Thyroid gland (tissue), 4 donors: ENCODE measurements around the gene EXOC3L2. TPM values are rescaled to one million over a fixed set of nuclear protein-coding genes. Genes with fewer than 3 reads are reported as not detected.

ENCODE experiments used
- DNase-seq, 2 donors: peaks; one replicate each; pipeline ENCODE4 v3.0.0-alpha.2; 2019
- H3K27ac ChIP-seq, 3 donors: fragments of 200-600 bp; sonication (generic); 1 replicate in 2 of 3; 2 replicates in 1 of 3; pipeline ENCODE4 v1.5.1; 2016 to 2019; ENCODE audit warnings: mild to moderate bottlenecking in 1 of 3, moderate library complexity in 1 of 3
- H3K27me3 ChIP-seq: fragments of 200-600 bp; sonication (generic); one replicate; pipeline ENCODE4 v1.5.1; 2019
- H3K36me3 ChIP-seq, 2 donors: fragments of 200-600 bp; sonication (generic); one replicate each; pipeline ENCODE4 v1.5.1; 2016 to 2019
- H3K4me1 ChIP-seq, 2 donors: fragments of 200-600 bp; sonication (generic); one replicate each; pipeline ENCODE4 v1.5.1; 2017 to 2019
- H3K4me3 ChIP-seq, 3 donors: fragments of 200-600 bp; sonication (generic); replicated peaks in 1 of 3; 1 replicate in 2 of 3; 2 replicates in 1 of 3; pipeline ENCODE4 v1.5.1; 2016; ENCODE audit warnings: mild to moderate bottlenecking in 1 of 3
- H3K9me3 ChIP-seq: fragments of 200-600 bp; sonication (generic); one replicate; pipeline ENCODE4 v1.5.1; 2017
- POLR2A ChIP-seq, 2 donors: fragments of 450-650 bp; IDR thresholded peaks; one replicate each; pipeline ENCODE4 v1.6.1; 2017; ENCODE audit warnings: antibody characterized with exemption in 2 of 2, mild to moderate bottlenecking in 2 of 2, moderate library complexity in 1 of 2
- WGBS, 2 donors: methylation state at CpG; one replicate each; pipeline ENCODE4 v1.1.5; 2017; 5-methylcytosine and 5-hydroxymethylcytosine counted together
- intact Hi-C: fragments of 100-400 bp; cut with DNase I; formaldehyde crosslinking; loops from one replicate; pipeline ENCODE4 v1.15.1; 2023
- total RNA-seq, 4 donors: library from RNA; depleted of rRNA; stranded (reverse); fragments of >200 nt; gene quantifications; one replicate each; pipeline ENCODE4 v1.2.3, GENCODE V29; 2016
- TF ChIP-seq, protein P1 (sequence below), 6 experiments: fragments of 200-600 bp in 3 of 6; fragments of 450-650 bp in 3 of 6; sonication (generic) in 3 of 6; IDR thresholded peaks; one replicate each; pipeline ENCODE4 v1.5.1; 2016 to 2019; ENCODE audit warnings: antibody characterized with exemption in 6 of 6, mild to moderate bottlenecking in 2 of 6, inconsistent platforms in 1 of 6, moderate library complexity in 1 of 6

EXOC3L2 gene
- total RNA-seq, 4 donors from 2014 or later, result 2.1 to 17.2 (median 11.4) TPM

DNA sequence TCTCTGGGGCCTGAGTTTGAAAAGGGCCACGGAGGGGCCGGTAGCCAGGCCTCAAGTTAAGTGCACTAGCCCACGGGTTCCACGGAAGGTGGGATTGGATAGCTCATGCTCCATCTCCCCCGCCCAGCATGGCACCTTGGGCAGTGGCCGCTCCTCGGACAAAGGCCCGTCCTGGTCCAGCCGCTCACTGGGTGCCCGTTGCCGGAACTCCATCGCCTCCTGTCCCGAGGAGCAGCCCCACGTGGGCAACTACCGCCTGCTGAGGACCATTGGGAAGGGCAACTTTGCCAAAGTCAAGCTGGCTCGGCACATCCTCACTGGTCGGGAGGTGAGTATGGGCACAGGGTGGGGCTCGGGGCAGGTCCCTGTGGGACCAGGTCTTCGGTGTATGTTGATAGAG is 13.7 kb upstream of the EXOC3L2 start:
- TF ChIP-seq, protein P1, sequence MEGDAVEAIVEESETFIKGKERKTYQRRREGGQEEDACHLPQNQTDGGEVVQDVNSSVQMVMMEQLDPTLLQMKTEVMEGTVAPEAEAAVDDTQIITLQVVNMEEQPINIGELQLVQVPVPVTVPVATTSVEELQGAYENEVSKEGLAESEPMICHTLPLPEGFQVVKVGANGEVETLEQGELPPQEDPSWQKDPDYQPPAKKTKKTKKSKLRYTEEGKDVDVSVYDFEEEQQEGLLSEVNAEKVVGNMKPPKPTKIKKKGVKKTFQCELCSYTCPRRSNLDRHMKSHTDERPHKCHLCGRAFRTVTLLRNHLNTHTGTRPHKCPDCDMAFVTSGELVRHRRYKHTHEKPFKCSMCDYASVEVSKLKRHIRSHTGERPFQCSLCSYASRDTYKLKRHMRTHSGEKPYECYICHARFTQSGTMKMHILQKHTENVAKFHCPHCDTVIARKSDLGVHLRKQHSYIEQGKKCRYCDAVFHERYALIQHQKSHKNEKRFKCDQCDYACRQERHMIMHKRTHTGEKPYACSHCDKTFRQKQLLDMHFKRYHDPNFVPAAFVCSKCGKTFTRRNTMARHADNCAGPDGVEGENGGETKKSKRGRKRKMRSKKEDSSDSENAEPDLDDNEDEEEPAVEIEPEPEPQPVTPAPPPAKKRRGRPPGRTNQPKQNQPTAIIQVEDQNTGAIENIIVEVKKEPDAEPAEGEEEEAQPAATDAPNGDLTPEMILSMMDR (IDR thresholded peaks at IDR 0.05), result no peak
- no peak for TF ChIP-seq POLR2A (IDR thresholded peaks at IDR 0.05)
- no peak overlapping the region for H3K27ac ChIP-seq
- 93 to 96% methylated on average over 10 to 19 of the region's 19 CpGs for WGBS, 2 donors
- no peak overlapping the region for H3K4me3 ChIP-seq
- intact Hi-C loops, result loop anchor here (10.0 kb wide), 1 partner anchor 146 kb away; the partner anchor contains the start of genes POLR1G and PPP1R13L
- no peaks in the 10 kb centered on the region for H3K36me3 ChIP-seq
- no peak for DNase-seq
- H3K9me3 ChIP-seq, result no peaks in the 10 kb centered on the region
- no peaks in the 10 kb centered on the region for H3K27me3 ChIP-seq
- peaks cover 0 to 3% of the 10 kb centered on the region in 2 donors for H3K4me1 ChIP-seq

DNA sequence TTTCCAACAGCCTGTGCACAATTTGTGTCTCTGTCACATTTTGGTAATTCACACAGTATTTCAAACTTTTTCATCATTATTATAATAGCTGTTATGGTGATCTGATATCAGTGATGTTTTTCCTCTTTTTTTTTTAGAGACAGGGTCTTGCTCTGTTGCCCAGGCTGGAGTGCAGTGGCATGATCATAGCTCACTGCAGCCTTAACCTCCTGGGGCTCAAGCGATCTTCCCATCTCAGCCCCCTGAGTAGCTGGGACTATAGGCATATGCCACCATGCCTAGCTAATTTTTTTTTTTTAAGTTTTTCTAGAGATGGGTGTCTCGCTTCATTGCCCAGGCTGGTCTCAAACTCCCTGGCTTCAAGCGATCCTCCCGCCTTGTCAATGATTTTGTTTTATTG is 11.6 kb upstream of the EXOC3L2 start:
- Histone ChIP-seq H3K4me1 (peaks cover 14 to 23% of the 10 kb centered on the region in 2 donors), H3K27ac (no peak overlapping the region), H3K9me3 (no peaks in the 10 kb centered on the region), H3K4me3 (no peak overlapping the region), H3K27me3 (no peaks in the 10 kb centered on the region), H3K36me3 (no peaks in the 10 kb centered on the region)
- intact Hi-C loops, result loop anchor here (10.0 kb wide), 1 partner anchor 148 kb away; the partner anchor contains the start of genes POLR1G and PPP1R13L
- 91 to 94% methylated on average over 4 of the region's 4 CpGs for WGBS, 2 donors
- TF ChIP-seq, protein P1 (IDR thresholded peaks at IDR 0.05), result no peak
- TF ChIP-seq POLR2A (IDR thresholded peaks at IDR 0.05), result no peak
- no peak for DNase-seq

DNA sequence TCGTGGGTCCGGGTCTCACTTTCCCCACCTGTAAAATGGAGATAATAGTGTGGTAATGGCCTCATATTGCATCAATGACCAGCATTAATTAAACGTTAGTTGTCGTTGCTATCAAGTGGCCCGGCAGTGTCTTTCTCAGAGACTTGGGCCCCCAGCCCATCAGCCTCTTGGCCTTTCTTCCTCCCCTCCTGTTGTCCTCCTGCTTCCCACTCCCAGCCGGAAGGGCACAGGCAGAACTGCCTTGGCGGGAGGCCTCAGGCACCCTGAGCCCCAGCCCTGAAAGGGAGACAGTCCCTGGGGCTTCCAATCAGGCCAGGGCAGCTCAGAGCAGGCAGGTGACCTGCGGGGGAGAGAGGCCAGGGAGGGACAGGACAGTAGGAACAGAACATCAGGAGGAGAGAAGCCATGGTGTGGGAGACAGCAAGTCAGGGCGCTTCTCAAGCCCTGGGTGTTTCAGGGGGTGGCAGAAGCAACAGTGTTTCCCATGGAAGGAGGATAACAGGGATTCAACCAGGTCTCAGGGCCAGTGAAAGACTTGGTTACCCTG is 10.5 kb upstream of the EXOC3L2 start:
- no peak overlapping the region for H3K27ac ChIP-seq
- H3K4me1 ChIP-seq, result peaks cover 16 to 24% of the 10 kb centered on the region in 2 donors
- intact Hi-C loops, result loop anchor here (10.0 kb wide), 1 partner anchor 149 kb away; the partner anchor contains the start of genes POLR1G and PPP1R13L
- no peak for DNase-seq
- H3K27me3 ChIP-seq, result no peaks in the 10 kb centered on the region
- TF ChIP-seq, protein P1 (IDR thresholded peaks at IDR 0.05), result no peak
- TF ChIP-seq POLR2A (IDR thresholded peaks at IDR 0.05), result no peak
- H3K4me3 ChIP-seq, result no peak overlapping the region
- no peaks in the 10 kb centered on the region for H3K9me3 ChIP-seq
- no peaks in the 10 kb centered on the region for H3K36me3 ChIP-seq
- WGBS, 2 donors, result 83 to 89% methylated on average over 9 of the region's 9 CpGs

DNA sequence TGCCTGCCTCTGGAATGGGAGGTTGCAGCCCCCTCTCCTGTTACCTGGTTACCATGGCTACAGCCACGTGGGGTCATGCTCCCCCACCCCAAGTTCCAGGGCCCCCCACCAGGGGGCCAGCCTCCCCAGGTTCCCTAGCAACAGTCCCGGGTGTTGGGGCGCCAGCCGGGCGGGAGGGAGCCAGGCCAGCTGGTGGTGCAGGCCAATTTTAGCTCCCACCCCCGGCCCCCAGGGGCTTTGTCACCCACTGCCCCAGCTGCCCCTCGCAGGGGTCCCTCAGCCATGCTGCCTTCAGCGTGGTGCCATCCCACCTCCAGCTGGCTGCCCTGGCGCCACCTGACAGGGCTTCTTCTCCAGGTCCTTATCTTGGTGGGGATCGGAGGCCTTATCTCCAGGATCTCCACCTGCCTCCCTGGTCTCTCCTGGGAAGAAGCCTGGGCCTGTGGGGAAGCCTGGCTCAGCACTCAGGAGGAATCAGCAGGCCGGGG is 8.9 kb upstream of the EXOC3L2 start:
- H3K36me3 ChIP-seq, result no peaks in the 10 kb centered on the region
- H3K27ac ChIP-seq, result no peak overlapping the region
- WGBS, 2 donors, result 20 to 61% methylated on average over 1 to 5 of the region's 11 CpGs
- peaks cover 21 to 29% of the 10 kb centered on the region in 2 donors for H3K4me1 ChIP-seq
- no peak overlapping the region for H3K4me3 ChIP-seq
- intact Hi-C loops, result loop anchor here (5.0 to 10.0 kb wide), 2 partner anchors 88 to 151 kb away; partner anchors contain the start of genes KLC3, POLR1G and PPP1R13L
- H3K27me3 ChIP-seq, result no peaks in the 10 kb centered on the region
- DNase-seq, result no peak
- TF ChIP-seq, protein P1 (IDR thresholded peaks at IDR 0.05), result no peak
- no peak for TF ChIP-seq POLR2A (IDR thresholded peaks at IDR 0.05)
- no peaks in the 10 kb centered on the region for H3K9me3 ChIP-seq

DNA sequence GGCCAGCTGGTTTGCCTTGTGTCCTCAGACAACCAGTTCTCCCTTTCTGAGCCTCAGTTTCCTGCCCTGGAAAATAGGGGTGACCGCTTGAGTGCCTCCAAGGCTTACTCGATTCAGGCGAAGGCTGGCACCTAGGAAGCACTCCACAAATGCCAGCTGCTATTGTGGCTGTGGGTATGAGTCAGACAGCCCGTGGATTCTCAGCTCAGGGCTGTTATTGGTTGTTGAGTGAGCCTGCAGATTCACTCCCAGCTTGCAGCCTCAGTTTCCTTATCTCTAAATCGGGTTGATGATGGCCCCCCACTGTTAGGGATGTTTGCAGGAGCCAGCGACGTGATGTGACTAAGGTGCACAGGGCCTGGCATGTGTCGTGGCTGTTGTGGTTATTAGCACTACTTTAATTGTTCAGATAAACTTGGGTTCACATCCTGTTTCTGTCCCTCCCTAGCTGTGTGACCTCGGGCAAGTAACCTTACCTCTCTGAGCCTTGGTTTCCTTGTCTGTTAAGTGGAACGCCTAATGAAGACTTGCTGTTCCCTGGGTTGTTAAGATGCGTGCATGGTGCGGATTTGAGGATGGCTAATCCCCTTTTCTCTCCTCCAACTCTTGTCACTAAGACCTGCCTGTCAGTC is 8.3 kb upstream of the EXOC3L2 start:
- Histone ChIP-seq H3K4me3 (no peak overlapping the region), H3K36me3 (no peaks in the 10 kb centered on the region), H3K27ac (no peak overlapping the region), H3K27me3 (no peaks in the 10 kb centered on the region), H3K9me3 (no peaks in the 10 kb centered on the region), H3K4me1 (peaks cover 21 to 29% of the 10 kb centered on the region in 2 donors)
- WGBS, 2 donors, result 82 to 83% methylated on average over 10 to 12 of the region's 12 CpGs
- intact Hi-C loops, result loop anchor here (5.0 to 10.0 kb wide), 2 partner anchors 89 to 151 kb away; partner anchors contain the start of genes KLC3, POLR1G and PPP1R13L
- no peak for TF ChIP-seq POLR2A (IDR thresholded peaks at IDR 0.05)
- TF ChIP-seq, protein P1 (IDR thresholded peaks at IDR 0.05), result no peak
- DNase-seq, result no peak
